Measurements from ENCODE around the gene ARL6IP5.

Gene ARL6IP5

DNA sequence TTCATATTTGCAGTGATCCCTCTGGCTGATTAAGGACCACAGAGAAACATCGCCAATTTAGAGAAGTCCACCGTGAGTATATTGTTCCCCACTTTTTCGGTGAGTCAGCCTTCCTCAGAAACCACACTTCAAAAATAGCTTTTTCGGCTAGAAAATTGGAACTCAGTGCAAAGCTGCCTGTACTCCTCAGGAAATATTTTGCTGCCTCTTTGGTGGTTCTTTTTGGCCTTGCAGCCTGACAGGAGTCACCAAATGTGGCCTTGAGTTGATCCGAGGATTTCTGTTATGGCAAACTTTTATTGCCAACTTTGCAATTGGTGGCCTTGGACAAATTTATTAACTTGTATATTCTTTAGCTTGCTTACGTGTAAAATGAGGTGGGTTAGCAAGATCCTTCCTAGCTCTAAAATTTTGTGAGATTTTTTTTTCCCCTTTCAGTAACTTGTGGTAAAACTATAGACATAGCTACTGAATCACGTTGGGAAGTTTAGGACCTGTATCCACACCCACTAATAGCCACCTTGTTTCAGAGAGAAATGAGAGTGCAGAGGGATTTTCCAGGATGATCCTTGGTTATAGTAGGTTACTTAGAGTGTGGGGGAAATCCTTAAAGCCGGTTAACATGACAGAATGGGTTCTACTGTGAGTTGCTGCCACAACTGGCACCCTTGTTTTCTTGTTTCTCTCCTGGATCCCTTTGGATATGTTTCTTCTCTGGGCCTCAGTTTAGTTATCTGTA lies 9.9 kb downstream of the ARL6IP5 start:
- DNase-seq (ENCODE audit: low spot score) = no peak
- TF ChIP-seq, protein P1, sequence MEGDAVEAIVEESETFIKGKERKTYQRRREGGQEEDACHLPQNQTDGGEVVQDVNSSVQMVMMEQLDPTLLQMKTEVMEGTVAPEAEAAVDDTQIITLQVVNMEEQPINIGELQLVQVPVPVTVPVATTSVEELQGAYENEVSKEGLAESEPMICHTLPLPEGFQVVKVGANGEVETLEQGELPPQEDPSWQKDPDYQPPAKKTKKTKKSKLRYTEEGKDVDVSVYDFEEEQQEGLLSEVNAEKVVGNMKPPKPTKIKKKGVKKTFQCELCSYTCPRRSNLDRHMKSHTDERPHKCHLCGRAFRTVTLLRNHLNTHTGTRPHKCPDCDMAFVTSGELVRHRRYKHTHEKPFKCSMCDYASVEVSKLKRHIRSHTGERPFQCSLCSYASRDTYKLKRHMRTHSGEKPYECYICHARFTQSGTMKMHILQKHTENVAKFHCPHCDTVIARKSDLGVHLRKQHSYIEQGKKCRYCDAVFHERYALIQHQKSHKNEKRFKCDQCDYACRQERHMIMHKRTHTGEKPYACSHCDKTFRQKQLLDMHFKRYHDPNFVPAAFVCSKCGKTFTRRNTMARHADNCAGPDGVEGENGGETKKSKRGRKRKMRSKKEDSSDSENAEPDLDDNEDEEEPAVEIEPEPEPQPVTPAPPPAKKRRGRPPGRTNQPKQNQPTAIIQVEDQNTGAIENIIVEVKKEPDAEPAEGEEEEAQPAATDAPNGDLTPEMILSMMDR (conservative IDR thresholded peaks at IDR 0.05; ENCODE audit: low read depth) = no peak
- ChIA-PET POLR2A (ENCODE audit: low non-redundant PET) (no interaction called here), CTCF (no interaction called here)
- peak overlapping the region; percentile 71 for H3K27ac ChIP-seq

DNA sequence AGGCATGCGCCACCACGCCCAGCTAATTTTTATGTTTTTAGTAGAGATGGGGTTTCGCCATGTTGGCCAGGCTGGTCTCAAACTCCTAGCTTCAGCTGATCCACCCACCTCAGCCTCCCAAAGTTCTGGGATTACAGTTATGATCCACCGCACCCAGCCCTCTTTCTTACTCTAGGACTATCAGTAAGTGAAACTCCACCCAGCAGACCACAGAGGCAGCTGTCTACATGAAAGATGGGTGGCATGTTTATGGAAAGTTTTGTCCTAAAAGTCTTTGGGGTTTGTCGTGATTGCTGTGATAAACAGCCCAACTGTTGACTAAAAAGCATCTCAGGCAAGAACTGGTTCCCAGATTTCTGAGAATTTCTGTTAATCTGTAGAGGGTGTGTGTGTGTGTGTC lies 10.9 kb downstream of the ARL6IP5 start:
- DNase-seq (ENCODE audit: low spot score) = no peak
- H3K27ac ChIP-seq = no peak overlapping the region
- TF ChIP-seq, protein P1 (conservative IDR thresholded peaks at IDR 0.05; ENCODE audit: low read depth) = no peak

DNA sequence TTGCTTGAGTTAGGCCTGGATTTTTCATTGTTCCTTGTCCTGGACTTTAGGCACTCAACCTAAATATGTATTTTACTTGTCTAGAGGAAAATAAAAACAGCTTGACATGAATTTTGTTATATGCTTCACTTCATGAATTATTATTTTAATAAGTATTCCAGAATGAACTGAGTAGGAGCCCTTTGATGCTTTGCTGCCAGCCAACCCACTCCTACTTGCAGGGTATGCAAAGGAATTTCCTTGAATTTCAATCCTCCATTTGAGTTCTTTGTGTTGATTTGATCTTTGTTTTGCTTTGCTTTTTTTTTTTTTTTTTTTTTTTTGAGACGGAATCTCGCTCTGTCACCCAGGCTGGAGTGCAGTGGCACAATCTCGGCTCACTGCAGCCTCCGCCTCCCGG lies 11.6 kb downstream of the ARL6IP5 start:
- POLR2A ChIA-PET (ENCODE audit: low non-redundant PET) = no interaction called here
- TF ChIP-seq, protein P1 (conservative IDR thresholded peaks at IDR 0.05; ENCODE audit: low read depth) = no peak
- CTCF ChIA-PET = no interaction called here
- H3K27ac ChIP-seq = no peak overlapping the region
- no peak for DNase-seq (ENCODE audit: low spot score)

More for the DNA sequence above, 10.9 kb downstream of the ARL6IP5 start:
- ChIA-PET CTCF (no interaction called here), POLR2A (ENCODE audit: low non-redundant PET) (no interaction called here)

DNA sequence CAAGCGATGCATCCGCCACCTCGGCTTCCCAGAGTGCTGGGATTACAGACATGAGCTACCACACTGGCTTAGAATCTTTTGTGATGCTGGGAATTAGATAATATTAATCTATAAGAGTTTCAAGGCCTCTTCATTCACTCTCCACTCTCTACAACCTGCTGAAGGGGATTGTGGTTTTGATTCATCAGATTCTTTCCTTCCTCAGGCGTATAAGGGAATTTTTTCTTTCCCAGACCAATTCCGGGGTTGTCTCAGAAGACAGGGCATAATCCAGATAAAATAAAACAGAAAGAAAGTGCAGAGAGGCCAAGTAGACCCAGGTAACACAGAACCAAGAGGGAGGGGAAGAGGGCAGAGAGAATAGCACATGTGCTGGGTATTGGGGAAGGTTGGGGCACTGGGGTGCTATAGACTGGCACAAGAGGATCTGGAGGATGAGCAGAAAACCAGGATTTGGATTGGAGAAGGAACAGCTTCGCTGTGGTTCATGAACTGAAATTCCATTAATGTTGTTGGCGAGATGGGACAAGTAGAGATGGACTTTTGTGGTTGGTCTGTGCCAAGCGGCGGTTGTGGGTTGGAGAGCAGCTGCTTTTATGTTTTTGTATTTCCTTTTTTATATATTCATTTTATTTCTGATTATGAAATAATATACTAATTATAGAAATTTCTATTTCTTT lies 12.8 kb downstream of the ARL6IP5 start:
- ChIA-PET POLR2A (ENCODE audit: low non-redundant PET) (no interaction called here), CTCF (no interaction called here)
- DNase-seq (ENCODE audit: low spot score) = no peak
- peak overlapping the region; percentile 49 for H3K27ac ChIP-seq
- TF ChIP-seq, protein P1 (conservative IDR thresholded peaks at IDR 0.05; ENCODE audit: low read depth) = no peak

DNA sequence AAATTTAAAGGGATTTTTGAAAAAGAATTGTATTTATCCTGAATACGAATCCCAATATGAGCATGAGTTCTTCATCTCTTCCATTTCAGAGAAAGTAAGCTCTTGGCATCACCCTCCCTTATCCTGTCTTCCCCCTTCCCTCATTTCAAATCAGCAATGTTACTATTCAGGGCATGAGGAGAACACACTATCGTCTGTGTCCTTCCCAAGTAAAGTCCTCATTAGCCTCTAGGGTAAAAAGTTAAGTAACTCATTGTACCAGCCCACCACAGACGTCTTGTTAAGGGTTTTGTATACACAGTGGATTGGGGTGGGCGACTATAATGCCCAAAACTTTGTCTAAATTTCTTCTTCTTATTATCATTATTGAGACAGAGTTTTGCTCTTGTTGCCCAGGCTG lies 14.8 kb downstream of the ARL6IP5 start:
- DNase-seq (ENCODE audit: low spot score) = no peak
- no peak overlapping the region for H3K27ac ChIP-seq
- TF ChIP-seq, protein P1 (conservative IDR thresholded peaks at IDR 0.05; ENCODE audit: low read depth) = no peak
- CTCF ChIA-PET = no interaction called here
- POLR2A ChIA-PET (ENCODE audit: low non-redundant PET) = interaction anchor here (0.6 kb wide), 1 partner anchor 8 kb away, joined by 3 read pairs; no protein-coding TSS in a partner anchor

DNA sequence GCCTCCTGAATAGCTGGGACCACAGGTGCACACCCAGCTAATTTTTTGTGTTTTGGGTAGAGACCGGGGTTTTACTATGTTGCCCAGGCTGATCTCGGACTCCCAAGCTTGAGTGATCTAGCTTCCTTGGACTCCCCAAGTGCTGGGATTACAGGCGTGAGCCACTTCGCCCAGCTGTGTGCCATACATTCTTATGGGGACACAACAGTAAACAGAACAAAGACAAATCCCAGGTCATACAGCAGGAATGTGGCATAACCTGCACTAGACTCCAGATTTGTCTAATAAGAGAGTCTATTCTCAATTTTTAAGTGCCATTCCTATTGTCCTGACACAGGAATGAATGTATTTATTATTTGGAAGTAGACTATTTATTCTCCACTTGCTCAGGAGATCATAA lies 17.6 kb downstream of the ARL6IP5 start:
- POLR2A ChIA-PET (ENCODE audit: low non-redundant PET) = no interaction called here
- H3K27ac ChIP-seq = no peak overlapping the region
- no peak for DNase-seq (ENCODE audit: low spot score)
- TF ChIP-seq, protein P1 (conservative IDR thresholded peaks at IDR 0.05; ENCODE audit: low read depth) = no peak
- CTCF ChIA-PET = no interaction called here

Measured in RWPE1 (cell line).